Limb (tissue), 2 donors: ENCODE measurements around the gene RXRB.
A peak's percentile ranks its signal among the peaks of the same experiment; 100 is the strongest.

Experiments used
- DNase-seq, 2 donors: peaks; one replicate each; pipeline ENCODE4 v3.0.0-alpha.2; 2016; ENCODE audit errors: extremely low spot score in 2 of 2

The RXRB gene

DNA sequence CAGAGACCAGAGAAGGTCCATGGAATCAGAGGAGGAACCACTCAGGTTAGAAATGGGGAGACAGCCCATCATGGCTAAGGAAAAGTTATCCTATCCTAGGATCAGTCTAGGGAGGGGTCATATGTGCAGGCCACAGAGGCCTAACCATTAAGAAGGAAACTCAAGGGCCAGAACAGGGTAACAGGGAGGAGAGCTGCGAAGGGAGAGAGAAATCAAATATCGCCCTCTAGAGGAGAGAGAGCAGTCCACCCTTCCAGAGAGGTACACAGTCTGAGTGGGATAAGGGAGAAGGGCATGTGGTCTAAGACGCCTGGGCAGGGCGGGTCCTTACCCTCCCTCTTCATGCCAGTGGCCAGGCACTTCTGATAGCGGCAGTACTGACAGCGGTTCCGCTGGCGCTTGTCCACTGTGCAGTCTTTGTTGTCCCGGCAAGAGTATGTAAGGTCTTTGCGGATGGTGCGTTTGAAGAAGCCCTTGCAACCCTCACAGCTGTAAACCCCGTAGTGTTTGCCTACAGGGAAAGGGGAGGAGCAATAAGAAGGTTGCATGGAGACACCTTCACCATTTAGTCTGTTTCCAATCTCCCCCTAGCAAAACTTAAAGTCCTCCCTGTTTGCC lies 2.9 kb downstream of the RXRB start:
- DNase-seq: peak in 1 of 2 donors; percentile 71

DNA sequence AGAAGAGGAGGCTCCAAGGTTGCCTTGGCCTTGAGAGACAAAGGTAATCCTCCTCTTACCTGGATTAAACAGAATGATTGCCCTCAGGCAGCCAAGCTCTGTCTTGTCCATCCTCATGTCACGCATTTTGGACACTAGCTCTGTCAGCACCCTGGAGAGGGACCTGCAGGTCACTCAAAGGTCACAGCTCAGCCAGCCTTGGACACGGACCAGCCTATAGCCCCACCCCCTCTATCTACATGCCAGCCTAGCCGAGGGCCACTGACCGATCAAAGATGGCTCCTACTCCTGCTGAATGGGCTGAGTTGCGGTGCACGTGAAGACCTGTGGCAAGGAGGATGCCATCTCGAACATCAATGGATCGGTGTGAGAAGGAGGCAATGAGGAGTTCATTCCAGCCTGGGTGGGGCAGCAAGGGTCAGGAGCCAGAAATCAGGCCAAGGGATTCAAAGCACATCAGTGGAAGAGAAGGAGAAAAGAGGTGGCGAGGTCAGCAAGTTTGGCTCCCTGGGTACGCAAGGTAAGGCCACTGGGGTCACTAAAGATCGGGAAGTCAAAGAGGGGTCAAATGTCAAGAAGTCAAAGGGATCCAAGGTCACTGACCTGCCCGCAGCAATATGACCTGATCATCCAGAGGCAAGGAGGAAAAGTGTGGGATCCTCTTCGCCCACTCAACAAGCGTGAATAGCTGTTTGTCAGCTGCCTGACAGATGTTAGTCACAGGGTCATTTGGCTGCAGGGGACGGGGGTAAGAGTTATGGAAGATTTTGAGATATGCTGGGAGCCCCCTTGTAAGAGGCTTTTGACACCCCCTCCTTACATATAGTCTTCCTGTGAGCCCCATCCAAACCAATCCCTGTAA lies 4.9 kb downstream of the RXRB start:
- no peak for DNase-seq

DNA sequence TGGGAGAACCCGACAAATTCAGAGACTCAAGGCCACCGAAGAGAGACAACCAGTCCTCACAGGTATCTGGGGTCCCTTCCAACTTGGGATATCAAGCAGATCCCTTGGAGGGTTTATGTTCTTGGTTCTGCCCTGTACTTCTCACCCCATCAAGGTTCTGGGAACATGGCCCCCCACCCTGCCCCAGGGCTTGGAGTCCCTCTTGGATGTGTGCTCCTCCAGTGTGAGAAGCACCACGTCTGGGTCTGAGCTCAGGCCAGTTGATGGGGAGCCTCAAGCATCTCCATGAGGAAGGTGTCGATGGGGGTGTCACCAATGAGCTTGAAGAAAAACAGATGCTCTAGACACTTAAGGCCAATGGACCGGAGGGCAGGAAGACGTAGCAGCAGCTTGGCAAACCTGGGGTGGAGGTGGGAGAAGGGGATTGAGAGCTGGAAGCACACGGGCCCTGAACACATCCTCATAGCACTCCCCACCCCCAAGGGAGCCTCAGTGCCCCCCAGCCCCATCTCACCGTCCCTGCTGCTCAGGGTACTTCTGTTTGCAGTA lies 6.0 kb downstream of the RXRB start:
- no peak for DNase-seq

DNA sequence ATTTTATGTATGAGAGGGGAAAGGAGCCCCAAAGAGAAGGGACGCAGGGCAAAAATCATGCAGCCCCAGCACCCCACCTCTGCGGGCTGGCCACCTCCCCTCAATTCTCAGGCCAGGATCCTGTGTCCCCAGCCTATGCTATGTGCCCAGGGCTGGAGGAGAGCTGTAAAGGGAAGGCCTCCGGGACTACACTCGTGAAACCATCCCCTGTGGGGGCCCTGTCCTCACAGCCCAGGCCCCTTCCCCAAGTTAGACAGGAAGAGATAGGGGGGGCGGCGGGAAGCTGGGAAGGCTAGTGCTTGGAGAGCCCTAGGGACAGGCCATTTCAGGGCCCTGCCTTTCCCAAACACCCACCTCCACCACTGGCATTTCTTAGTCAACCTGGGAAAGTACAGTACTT lies 6.8 kb downstream of the RXRB start:
- no peak for DNase-seq

DNA sequence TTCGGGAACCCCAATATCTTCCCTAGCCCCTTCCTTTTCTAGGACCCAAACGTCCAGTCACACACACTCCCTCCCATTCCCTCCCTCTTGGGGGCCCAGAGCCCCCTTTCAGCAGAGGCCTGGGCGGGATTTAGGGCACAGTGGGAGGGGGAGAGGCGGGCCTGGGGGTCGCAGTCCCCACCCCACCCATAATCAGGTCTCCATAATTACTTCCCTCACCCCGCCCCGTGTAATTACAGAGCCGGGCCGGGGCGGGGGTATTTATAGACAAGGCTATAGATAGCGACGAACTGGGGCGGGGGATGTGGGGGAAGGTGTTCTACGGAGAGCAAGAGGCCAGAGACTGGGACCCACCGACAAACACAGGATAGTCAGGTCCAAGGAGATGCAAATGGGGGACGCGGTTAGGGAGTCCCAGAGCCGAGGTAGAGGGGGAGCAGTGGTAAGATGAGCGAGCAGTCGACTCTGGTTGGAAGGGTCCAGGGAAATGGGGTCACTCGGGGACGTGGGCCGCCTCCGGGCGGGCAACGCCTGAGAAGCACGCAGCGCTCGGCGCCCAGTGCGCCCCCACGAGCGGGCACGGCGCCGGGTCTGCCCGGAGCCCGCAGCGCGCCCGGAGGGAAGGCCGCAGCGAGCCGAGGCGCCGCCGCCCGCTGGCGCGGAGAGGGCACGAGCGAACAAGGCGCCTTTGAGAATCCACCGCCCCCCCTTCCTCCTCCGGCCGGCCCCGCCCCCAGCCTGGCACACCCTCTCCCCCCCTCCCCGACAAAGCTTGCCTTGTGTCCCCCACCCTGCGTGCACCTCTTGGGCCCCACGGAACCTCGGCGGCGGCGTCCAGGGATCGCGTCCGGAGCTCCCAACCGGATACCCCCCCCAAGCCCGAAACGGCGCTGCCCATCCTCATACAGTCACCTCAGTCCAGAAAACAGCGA lies 7.5 kb downstream of the RXRB start:
- DNase-seq: peak; percentile 34 to 81

DNA sequence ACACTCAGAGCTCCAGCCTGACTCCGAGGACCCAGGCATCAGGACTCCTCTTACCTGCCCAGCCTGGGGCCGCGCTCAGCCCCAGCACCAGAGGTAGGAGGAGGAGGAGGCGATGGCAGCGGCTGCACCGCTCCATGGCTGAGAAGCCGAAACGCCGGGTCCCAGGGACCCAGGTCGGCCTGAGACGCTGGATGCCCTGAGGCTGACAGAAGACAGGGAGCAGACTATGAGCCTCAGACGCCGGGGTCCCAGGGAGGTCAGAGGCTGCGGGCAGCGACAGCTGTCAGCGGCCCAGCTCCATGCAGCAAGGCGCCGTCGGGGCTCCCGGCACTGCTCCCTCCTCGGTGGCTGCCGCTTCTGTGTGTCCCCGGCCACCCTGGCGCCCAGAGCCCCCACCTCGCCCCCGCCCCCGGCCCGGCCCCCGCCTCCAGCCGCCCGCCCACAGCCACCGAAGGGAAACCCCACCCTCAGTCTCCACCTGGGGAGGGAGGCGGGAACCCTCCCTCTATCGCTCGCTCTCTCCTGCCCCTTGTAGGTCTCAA lies 8.3 kb downstream of the RXRB start, which contains the start of gene COL11A2:
Gene COL11A2 (minus strand): TSS at position 363 of the 542 bp plus-strand sequence. CDS start 227 bp downstream, at position 136.
- DNase-seq: peak in 1 of 2 donors; percentile 67

DNA sequence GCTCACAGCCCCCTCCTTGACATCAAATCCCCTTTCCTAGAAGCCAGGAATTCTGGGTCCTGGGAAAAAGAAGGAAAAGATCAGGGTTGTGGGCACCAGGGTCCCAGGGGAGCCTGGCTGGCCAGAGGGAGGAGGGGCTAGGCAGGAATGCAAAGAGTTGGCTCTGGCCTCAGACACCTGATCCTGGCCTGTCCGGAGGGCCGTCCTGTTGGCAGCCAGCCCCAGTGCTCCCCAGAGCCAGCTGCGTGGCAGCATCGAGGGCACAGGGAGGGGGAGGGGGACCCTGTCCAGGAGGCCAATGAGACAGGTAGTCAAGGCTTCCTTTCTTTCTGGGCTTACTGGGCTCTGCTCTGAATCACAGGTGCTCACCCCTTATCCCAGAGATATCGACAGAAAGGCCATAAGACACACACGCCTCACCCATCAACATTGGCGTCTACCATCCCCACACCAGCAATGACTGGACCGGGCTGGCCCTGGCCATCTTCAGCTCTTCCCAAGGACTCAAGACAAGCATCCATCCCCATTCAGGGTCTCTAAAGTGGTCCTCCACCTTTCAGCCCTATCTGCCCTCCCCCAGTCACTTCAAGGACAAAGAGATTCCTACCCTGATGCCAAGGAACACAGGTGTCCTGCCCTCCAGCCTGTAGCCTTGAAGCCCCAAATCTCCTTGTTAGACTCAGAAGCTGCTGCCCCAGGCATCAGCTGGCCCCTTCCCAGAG lies 8.9 kb downstream of the RXRB start:
- DNase-seq: peak in 1 of 2 donors; percentile 60

DNA sequence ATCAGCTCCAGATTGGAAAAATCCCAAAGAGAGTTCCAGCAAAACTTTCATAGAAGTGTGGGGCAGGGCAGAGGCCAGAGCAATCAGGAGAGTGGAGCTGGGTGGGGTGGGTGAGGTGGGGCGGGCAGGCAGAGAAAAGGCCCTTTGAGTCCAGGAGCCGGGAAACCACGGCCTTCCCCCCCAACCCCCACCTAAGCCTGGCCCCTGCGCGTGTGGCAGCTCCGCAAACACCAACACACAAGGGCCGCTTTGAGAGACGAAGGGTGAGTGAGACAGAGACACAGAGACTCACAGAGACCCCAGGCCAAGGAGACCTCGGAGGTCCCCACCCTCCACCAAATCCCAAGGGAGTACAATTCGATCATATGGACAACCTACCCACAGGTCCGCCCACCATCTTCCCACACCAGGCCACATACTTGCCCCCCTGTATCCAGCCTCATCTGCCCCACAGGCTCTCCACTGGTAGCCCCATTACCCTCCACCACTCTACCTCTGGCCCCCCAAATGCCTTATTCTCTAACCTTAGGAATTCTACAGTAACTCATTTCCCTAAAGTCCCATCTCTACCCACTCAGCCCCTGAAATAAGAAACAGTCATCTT lies 9.9 kb downstream of the RXRB start:
- DNase-seq: peak in 1 of 2 donors; percentile 63

DNA sequence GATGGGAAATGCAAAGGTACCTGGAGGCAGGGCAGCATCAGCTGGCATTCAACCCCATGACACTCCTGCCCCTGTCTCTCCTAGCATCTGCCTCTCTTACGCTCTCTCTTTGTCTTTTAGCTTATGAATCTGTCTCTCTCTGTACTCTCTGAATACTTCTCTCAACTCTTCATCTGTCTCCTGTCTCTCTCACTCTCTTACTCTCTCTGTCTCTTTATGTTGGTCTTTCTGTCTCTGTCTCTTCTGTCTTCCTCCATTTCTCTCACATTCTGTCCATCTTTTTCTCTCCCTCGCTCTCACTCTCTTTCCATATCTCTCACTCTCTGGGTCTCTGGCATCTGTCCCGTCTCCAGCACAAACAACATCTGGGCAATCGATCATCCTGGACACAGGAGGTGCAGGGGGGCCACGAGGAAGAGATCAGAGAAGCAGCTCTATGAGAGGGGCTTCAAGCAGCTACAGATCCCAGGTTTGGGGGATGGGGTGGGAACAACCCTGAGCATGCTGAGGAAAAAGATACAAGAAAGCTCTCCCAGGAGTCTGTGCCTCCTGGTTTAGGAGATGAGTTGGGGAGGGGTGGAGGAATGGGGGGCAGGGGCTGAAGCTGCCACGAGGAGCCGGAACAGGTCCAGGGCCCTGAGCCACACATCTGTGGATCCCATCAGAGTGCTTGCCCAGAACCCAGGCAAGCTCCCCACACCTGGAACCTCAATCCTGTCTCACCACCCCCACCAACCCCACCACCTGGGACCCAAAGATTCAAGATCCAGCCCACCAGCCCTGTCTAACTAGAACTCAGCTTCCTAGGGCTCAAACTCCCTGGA lies 10.6 kb downstream of the RXRB start:
- no peak for DNase-seq

DNA sequence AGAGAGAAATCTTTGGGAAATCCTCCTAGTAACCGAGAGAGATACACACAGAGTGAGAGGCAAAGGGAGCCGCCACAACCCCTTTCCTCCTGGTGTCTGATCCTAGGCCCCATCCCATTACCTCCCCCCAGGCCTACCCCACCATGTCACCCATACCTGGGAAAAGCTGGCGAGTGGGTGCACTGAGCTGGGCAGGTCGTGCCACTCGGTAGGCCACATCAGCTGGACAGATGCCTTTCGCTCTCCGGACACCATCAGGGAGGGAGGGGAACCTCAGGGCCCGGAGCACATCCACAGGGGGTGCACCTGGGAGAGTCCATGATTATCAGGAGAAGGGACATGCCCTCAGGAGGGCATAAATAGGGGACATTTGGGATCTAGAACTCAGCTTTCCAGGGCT lies 11.3 kb downstream of the RXRB start:
- DNase-seq: no peak

DNA sequence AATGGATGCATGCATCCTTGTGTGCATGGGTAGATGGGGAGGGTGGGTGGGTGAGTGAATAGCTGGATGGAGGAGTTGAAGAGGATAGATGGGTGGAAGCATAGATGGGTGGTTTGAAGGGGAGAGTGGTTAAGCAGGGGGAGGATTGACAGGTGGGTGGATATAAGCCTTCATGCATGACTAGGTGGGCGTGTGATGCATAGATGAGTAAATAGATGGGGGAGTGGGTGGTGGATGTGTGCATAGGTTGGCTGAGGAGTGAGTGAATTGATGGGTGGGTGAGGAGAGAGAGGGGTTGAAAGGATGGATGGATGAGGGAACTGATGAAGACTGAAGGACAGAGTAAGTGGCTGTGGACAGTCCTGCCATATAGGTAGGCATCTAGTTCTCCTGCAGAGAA lies 12.7 kb downstream of the RXRB start:
- DNase-seq: no peak

DNA sequence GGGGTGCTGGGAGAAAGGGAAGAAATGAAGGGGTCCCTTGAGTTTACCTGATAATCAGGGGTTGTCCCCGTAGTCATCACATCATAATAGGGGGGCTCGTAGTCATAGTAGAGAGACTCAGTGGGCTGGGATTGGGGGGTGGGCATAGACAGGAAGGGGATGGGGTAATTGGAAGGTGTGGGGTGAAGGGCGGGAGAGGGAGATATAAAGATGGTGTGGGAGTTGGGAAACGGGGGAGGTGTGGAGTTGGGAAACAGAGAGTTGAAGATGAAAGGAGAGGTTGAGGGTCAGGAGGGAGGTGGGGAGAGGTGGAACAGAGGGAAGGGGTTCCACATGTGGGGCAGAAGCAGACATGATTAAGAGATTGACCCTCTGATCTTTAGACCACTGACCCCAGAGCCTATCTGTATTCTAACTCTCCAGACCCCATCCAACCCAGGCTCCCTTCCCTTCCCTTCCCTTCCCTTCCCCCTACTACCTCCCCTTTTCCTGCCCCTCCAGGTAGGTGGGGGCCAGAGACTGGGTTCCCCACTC lies 14.7 kb downstream of the RXRB start:
- DNase-seq: no peak

DNA sequence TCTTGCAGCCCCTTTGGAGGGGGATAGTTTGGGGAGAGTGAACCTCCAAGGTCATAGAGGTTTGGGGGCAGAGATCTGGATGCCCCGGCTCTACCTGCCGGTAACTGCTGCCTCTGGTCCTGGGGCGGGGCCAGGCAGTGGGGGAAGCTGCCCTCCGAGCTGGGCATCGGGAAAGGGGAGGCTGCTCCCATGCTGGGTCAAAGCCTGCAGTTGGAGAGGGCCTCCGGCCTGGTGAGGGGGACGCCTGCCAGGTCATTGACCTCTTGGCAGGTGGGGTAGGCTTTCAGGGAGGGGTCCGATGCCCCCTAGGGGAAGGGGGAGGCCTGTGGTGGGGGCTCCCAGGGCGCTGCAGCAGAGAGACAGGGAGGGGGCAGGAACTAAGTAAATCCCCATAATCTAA lies 15.3 kb downstream of the RXRB start:
- DNase-seq: no peak

DNA sequence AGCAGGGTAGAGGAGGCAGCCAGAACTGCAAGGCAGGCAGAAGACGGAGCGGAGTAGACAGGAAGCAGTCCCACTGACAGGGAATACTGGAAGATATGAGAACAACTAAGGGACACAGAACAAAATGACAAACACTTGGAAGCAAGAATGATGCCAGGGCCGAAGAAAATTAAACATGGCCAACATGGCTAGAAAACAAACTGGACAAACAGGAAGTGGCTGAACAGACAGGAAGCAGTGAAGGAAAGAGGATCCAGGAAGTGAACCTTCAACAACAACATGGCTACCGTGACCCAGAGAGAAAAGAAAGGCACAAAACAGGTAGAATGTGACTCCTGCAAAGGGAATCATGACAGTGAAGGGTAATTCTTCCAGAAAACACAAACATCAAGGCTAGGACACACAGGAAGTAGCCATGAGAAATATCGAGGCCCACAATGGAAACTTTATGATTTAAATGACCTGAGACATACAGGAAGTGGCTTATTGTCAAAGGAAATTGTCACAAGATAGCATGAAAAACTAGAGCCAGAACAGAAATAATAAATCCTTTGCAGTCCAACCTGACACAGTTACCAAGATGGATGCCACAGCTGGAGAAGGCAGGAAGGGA lies 17.3 kb downstream of the RXRB start:
- DNase-seq: no peak

DNA sequence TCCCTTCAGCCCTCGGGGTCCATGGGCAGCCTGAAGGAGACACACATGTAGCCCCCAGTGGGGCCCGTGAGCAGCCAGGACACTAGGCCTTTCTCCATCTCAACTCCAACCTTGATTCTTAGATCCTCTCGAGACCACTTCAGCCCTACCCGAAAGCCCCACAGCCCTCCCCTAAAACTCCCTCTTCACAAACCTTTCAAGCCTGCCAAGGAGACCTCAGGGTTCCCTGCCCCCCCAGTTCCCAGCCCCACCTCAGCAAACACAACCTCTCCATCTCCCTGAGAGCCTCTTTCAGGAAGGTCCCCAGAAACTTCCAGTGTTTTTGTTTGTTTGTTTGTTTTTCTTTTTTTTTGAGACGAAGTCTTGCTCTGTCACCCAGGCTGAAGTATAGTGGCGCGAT lies 19.3 kb downstream of the RXRB start:
- DNase-seq: no peak

DNA sequence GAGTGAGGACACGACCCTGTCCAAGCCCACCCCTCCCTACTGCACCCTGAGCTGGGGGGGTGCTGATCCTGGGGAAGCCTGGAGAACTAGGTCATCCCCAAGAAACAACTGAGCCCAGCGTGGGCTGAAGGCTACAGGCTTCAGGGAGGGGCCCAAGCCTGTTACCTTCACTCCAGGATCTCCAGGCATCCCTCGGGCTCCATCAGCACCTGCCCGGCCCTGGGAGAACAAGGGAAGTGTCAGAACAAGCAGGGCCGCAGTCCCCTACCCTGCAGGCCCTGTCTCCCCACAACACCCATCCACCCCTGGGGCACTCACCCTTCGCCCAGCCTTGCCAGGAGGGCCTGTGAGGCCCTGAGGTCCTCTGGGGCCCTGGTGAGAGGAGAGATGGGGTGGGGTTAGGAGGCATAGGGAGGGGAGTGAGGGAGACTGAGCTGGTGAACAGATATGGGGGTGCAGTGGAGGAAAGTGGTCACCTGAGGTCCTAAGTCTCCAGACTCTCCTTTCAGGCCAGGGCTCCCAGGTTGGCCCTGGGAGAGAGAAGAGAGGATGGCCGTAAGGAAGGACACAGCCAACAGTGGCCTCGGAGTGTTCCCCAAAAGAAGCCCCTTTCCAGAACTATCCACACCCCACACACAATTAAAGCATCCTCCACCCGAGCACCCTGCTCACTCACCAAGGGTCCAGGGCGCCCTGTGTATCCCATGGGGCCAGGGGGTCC lies 21.6 kb downstream of the RXRB start:
- no peak for DNase-seq

DNA sequence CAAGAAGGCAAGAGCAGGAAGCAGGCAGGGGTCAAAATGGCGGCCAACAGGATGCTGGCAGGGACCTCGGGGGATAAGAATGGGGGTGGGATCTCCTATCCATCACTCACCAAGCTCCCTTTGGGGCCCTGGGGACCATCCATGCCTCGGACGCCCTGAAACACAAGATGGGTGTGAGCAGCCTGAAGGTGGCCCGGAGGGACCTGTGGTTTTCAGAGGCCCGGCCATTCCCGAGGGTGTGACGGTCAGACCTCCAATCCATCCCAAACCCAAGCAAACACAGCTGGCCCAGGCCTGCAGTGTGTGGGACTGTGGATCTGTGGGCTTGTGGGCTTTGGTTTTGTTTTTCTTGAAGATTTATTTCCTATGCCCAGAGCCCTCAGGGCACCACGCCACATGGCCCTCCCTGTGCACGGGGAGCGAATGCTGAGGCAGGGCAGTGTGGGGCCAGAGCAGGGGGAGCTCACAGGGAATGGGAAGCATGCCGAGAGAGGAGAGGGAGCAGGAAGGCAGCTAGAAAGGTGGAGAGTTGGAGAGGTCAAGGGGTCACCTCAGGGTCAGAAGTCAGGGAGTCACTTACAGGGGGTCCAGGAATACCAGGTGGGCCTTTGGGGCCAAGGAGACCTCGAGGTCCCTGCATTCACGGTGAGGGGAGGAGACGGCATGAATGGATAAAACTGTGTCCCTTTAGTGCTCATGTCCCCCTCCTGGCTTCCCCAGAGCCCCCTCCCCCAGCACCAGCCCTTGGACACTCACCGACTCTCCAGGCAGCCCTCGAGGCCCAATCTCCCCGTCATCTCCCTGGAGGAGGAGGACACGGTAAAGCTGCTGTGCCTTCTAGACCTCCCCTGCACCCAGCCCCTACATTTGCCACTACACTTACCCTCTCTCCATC lies 22.7 kb downstream of the RXRB start:
- DNase-seq: peak in 1 of 2 donors; percentile 63
